NB4 (cell line): ENCODE results near the gene CA10.

ENCODE experiments used
- POLR2A ChIP-seq: IDR thresholded peaks from 2 replicates; pipeline ENCODE4 v1.6.1; 2011; ENCODE audit warnings: mild to moderate bottlenecking; ENCODE audit not compliant: insufficient read length; ENCODE audit errors: extremely low read depth
- TF ChIP-seq, protein P1 (sequence below): IDR thresholded peaks from one replicate; pipeline ENCODE4 v1.5.1; 2012; ENCODE audit warnings: low read depth, low read length
- TF ChIP-seq, protein P2 (sequence below): IDR thresholded peaks from 2 replicates; pipeline ENCODE4 v1.6.1; 2011; ENCODE audit warnings: low read depth, low read length

DNA sequence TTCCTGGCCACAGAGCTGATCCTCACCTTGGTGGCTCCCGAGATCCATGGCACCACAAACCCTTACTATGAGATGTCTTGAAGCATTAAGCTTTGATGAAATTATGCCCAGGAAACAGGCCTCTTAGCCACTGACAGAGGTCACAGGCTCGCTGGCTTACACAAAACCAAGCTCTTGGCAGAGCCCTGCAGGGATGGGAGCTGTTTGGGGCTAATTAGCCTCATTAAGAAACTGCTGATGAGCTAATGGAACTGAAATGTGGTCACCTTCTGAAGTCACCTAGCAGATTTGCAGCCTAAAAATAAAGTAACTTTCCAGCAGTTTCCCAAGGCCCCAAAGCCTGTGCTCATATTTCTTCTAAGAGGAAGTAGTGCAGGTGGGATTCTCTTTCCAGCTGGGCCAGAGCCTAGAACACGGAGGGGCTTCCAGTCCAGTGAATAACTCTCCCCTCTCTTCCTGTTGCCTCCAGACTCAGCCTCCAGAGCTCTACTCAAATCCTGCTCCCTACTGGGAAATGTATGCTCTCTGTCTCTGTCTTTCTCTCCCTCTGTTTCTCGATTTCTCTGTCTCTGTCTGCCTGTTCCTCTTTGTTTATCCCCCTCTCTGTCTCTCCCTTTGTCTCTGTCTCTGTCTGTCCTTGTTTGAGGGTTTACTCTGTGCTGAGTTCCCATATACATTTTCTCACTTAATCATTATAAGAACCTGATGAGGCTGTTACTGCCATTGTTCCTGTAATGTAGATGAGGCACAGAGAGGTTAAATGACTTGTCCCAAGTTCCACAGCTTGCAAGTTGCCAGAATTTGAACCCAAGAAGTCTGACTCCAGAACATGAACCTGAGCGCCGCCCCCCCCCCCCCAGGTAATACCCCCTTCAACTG lies 338.9 kb downstream of the CA10 start:
- TF ChIP-seq, protein P1, sequence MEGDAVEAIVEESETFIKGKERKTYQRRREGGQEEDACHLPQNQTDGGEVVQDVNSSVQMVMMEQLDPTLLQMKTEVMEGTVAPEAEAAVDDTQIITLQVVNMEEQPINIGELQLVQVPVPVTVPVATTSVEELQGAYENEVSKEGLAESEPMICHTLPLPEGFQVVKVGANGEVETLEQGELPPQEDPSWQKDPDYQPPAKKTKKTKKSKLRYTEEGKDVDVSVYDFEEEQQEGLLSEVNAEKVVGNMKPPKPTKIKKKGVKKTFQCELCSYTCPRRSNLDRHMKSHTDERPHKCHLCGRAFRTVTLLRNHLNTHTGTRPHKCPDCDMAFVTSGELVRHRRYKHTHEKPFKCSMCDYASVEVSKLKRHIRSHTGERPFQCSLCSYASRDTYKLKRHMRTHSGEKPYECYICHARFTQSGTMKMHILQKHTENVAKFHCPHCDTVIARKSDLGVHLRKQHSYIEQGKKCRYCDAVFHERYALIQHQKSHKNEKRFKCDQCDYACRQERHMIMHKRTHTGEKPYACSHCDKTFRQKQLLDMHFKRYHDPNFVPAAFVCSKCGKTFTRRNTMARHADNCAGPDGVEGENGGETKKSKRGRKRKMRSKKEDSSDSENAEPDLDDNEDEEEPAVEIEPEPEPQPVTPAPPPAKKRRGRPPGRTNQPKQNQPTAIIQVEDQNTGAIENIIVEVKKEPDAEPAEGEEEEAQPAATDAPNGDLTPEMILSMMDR, result no peak
- TF ChIP-seq, protein P2, sequence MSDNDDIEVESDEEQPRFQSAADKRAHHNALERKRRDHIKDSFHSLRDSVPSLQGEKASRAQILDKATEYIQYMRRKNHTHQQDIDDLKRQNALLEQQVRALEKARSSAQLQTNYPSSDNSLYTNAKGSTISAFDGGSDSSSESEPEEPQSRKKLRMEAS, result no peak
- no peak for TF ChIP-seq POLR2A
